GM12874 (cell line): ENCODE results near the gene TRANK1.

ENCODE experiments used
- CTCF ChIP-seq: IDR thresholded peaks from 2 replicates; pipeline ENCODE4 v1.5.1; 2011; ENCODE audit warnings: low read depth, mild to moderate bottlenecking, control low read depth, low read length, moderate library complexity; ENCODE audit not compliant: insufficient read depth

TRANK1 gene

GRCh38 chr3:36837089-36837488 is 107.8 kb downstream of the TRANK1 start:
- TF ChIP-seq CTCF, result no peak

GRCh38 chr3:36833160-36833814 is 111.6 kb downstream of the TRANK1 start:
- no peak for TF ChIP-seq CTCF

- TF ChIP-seq CTCF, result no peak
Measured at GRCh38 chr3:36832406-36832805, 112.4 kb downstream of the TRANK1 start.

- TF ChIP-seq CTCF, result no peak
Measured at GRCh38 chr3:36827133-36827532, 117.7 kb downstream of the TRANK1 start.

GRCh38 chr3:36826240-36826639 is 118.6 kb downstream of the TRANK1 start:
- no peak for TF ChIP-seq CTCF

- TF ChIP-seq CTCF, result no peak
Measured at GRCh38 chr3:36824443-36824842, 120.4 kb downstream of the TRANK1 start.

GRCh38 chr3:36823806-36824205 is 121.0 kb downstream of the TRANK1 start:
- TF ChIP-seq CTCF, result no peak
